ENCODE data around the gene TRIM44.

The TRIM44 gene

DNA sequence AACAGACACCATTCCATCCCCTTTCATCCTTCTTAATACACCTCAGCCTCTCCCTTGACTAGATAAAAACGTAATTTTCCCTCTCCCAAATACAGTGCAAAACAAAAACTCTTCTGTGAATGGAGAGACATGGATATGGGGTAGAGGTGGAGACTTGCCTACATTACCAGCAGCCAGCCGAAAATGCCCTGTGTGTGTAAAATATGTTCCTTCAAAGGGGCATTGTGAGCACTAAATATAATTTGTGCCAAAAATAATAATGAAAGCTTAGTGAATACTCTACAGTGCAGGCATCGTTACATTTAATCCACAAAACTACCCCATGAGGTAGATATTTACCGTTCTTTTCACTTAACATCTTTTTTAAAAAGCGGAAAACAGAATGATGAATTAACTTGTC is 1.0 kb upstream of the TRIM44 start:
- Histone ChIP-seq H3K27ac (ENCODE audit: low read depth, low read length) (no peak overlapping the region), H3K36me3 (ENCODE audit: control insufficient read depth, low read length) (peaks cover 8% of the 10 kb centered on the region; the same call in 1 of the 2 replicates), H3K79me2 (ENCODE audit: control insufficient read depth, low read length) (peaks cover 22% of the 10 kb centered on the region), H4K20me1 (ENCODE audit: control insufficient read depth, insufficient read depth, low read depth, low read length) (no peaks in the 10 kb centered on the region), H3K4me3 (ENCODE audit: low read length) (peak overlapping the region; percentile 89; the same call in 1 of the 2 replicates), H3K9me2 (replicated peaks; ENCODE audit: control insufficient read depth, low read length) (no peaks in the 10 kb centered on the region), H3K4me2 (ENCODE audit: low read length) (peak overlapping the region; percentile 95), H3F3A (ENCODE audit: control insufficient read depth, insufficient read depth) (no peaks in the 10 kb centered on the region), H3K27me3 (ENCODE audit: control insufficient read depth, low read length) (peaks cover 14% of the 10 kb centered on the region), H3K4me1 (ENCODE audit: control insufficient read depth, low read length) (peaks cover 22% of the 10 kb centered on the region), H3K9me3 (ENCODE audit: control insufficient read depth, insufficient read depth, low read length) (peaks cover 23% of the 10 kb centered on the region)
- no peak for TF ChIP-seq CTCF (IDR thresholded peaks at IDR 0.05; ENCODE audit: low read depth, low read length, poor library complexity, severe bottlenecking)
- TF ChIP-seq EZH2phosphoT487 (IDR thresholded peaks at IDR 0.05; ENCODE audit: borderline replicate concordance, low read length): no peak

DNA sequence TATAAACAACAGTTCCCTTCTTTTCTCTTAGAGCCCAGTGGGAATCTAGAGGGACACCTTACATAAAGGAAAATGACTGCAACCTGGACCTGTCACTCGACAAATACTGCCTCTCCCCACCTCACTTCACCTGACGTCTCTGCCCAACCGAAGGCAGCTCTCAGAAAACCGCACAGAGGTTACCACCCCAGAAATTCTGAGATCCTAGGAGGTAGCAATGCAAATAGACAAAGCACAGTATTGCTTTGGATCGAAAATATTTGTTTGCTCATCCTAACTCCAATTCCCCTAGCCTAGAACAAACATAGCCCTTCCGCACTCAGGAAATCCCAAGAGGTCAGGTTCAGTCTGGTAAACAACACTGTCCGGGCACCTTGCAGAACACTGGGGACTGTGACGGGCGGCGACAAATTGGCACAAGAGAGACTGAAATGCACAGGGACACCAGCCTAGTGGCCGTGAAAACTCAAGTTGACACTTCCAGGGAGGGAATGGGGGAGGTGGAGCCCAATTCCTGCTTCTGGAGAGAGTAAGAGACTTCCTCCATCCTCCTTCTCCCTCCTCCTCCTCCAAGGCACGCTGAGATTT is 420 bp upstream of the TRIM44 start:
- Histone ChIP-seq H3K4me1 (ENCODE audit: control insufficient read depth, low read length) (peaks cover 22% of the 10 kb centered on the region), H3K9me2 (replicated peaks; ENCODE audit: control insufficient read depth, low read length) (no peaks in the 10 kb centered on the region), H3K4me3 (ENCODE audit: low read length) (peak overlapping the region; percentile 89), H3K36me3 (ENCODE audit: control insufficient read depth, low read length) (peaks cover 8% of the 10 kb centered on the region; the same call in 1 of the 2 replicates), H3K9me3 (ENCODE audit: control insufficient read depth, insufficient read depth, low read length) (peaks cover 23% of the 10 kb centered on the region), H3F3A (ENCODE audit: control insufficient read depth, insufficient read depth) (no peaks in the 10 kb centered on the region), H3K27ac (ENCODE audit: low read depth, low read length) (no peak overlapping the region), H3K79me2 (ENCODE audit: control insufficient read depth, low read length) (peaks cover 22% of the 10 kb centered on the region), H4K20me1 (ENCODE audit: control insufficient read depth, insufficient read depth, low read depth, low read length) (no peaks in the 10 kb centered on the region), H3K4me2 (ENCODE audit: low read length) (peak overlapping the region; percentile 95), H3K27me3 (ENCODE audit: control insufficient read depth, low read length) (peaks cover 14% of the 10 kb centered on the region)
- TF ChIP-seq EZH2phosphoT487 (IDR thresholded peaks at IDR 0.05; ENCODE audit: borderline replicate concordance, low read length) (no peak), CTCF (IDR thresholded peaks at IDR 0.05; ENCODE audit: low read depth, low read length, poor library complexity, severe bottlenecking) (no peak)

- peaks cover 8% of the 10 kb centered on the region; the same call in 1 of the 2 replicates for H3K36me3 ChIP-seq (ENCODE audit: control insufficient read depth, low read length)
- peaks cover 23% of the 10 kb centered on the region for H3K9me3 ChIP-seq (ENCODE audit: control insufficient read depth, insufficient read depth, low read length)
- peaks cover 22% of the 10 kb centered on the region for H3K4me1 ChIP-seq (ENCODE audit: control insufficient read depth, low read length)
- peak overlapping the region; percentile 89 for H3K4me3 ChIP-seq (ENCODE audit: low read length)
- H3K4me2 ChIP-seq (ENCODE audit: low read length): peak overlapping the region; percentile 95
- H3K9me2 ChIP-seq (replicated peaks; ENCODE audit: control insufficient read depth, low read length): no peaks in the 10 kb centered on the region
- H3K79me2 ChIP-seq (ENCODE audit: control insufficient read depth, low read length): peaks cover 31% of the 10 kb centered on the region
- peaks cover 14% of the 10 kb centered on the region for H3K27me3 ChIP-seq (ENCODE audit: control insufficient read depth, low read length)
- H4K20me1 ChIP-seq (ENCODE audit: control insufficient read depth, insufficient read depth, low read depth, low read length): no peaks in the 10 kb centered on the region
- H3K27ac ChIP-seq (ENCODE audit: low read depth, low read length): no peak overlapping the region
- TF ChIP-seq CTCF (IDR thresholded peaks at IDR 0.05; ENCODE audit: low read depth, low read length, poor library complexity, severe bottlenecking) (no peak), EZH2phosphoT487 (IDR thresholded peaks at IDR 0.05; ENCODE audit: borderline replicate concordance, low read length) (no peak)
- no peaks in the 10 kb centered on the region for H3F3A ChIP-seq (ENCODE audit: control insufficient read depth, insufficient read depth)
Observed at GRCh38 chr11:35663408-35663702, 780 bp downstream of the TRIM44 start.
